H1 (cell line): ENCODE data around the gene TEAD1. TPM values are rescaled to one million over a fixed set of nuclear protein-coding genes. Genes with fewer than 3 reads are reported as not detected.

Experiments used
- BRCA1 ChIP-seq: IDR thresholded peaks from 2 replicates; pipeline ENCODE4 v1.6.1; 2012; ENCODE audit warnings: low read depth, low read length, improper control_type of control experiment
- CHD2 ChIP-seq: IDR thresholded peaks from 2 replicates; pipeline ENCODE4 v1.6.1; 2012; ENCODE audit warnings: low read length, improper control_type of control experiment
- CHD7 ChIP-seq: fragments of 300-600 bp; sonication (generic); IDR thresholded peaks from 2 replicates; pipeline ENCODE4 v1.7.1; 2012; ENCODE audit warnings: low read length, moderate library complexity, mild to moderate bottlenecking, inconsistent platforms; ENCODE audit not compliant: insufficient replicate concordance
- TEAD4 ChIP-seq: IDR thresholded peaks from 2 replicates; pipeline ENCODE4 v1.6.1; 2012; ENCODE audit warnings: low read depth, low read length, inconsistent platforms, mixed read lengths
- polyA plus RNA-seq, 7 experiments: library from polyadenylated mRNA; depleted of rRNA in 3 of 7; stranded (reverse) in 5 of 7; unstranded in 2 of 7; fragments of >200 nt in 5 of 7; fragments of 200-250 nt in 2 of 7; gene quantifications; 1 replicate in 5 of 7; 2 replicates in 1 of 7; 4 replicates in 1 of 7; pipeline versions ENCODE4 v1.2.1 to v1.2.3, GENCODE V29; 2011 to 2013; ENCODE audit warnings: missing spikeins in 2 of 7, mixed read lengths in 2 of 7
- total RNA-seq: library from RNA; stranded (reverse); fragmentation: NEBNext Ultra II Directional; extraction: Animal tissue kit (Norgen Biotek cat#: 25700); gene quantifications from 2 replicates; pipeline ENCODE4 v1.2.1, GENCODE V29; 2021

The TEAD1 gene
- total and polyA plus RNA-seq, 2 of the 8 experiments (the other 6 are each of a cell fraction or from before 2014, with no cell fraction given) = 15.6 to 67.4 TPM

GRCh38 chr11:12625438-12626071 is 48.7 kb upstream of the TEAD1 start (continued):
- no peak for TF ChIP-seq CHD7
- no peak for TF ChIP-seq BRCA1
- no peak for TF ChIP-seq CHD2
- no peak for TF ChIP-seq TEAD4
- TF ChIP-seq, all 59 proteins: peak for 0
